ENCODE data around the gene VASH1. TPM values are rescaled to one million over a fixed set of nuclear protein-coding genes. Genes with fewer than 3 reads are reported as not detected.

VASH1 gene
- total RNA-seq, 1 donor from 2014 or later = not detected

GRCh38 chr14:76814726-76815645 is 53.7 kb downstream of the VASH1 start:
- DNase-seq (ENCODE audit: low read depth) = no peak
- no peak overlapping the region for H3K4me3 ChIP-seq (ENCODE audit: low read depth, low read length)
- no peaks in the 10 kb centered on the region for H3K27me3 ChIP-seq (ENCODE audit: control insufficient read depth, insufficient read depth, low read length)
- no peak for TF ChIP-seq CTCF (IDR thresholded peaks at IDR 0.05; ENCODE audit: insufficient read depth, low read length, severe bottlenecking)
- FAIRE-seq = no peak
- H3K36me3 ChIP-seq (ENCODE audit: control insufficient read depth, insufficient read depth, low read length) = no peaks in the 10 kb centered on the region

GRCh38 chr14:76820700-76821099 is 59.4 kb downstream of the VASH1 start:
- no peaks in the 10 kb centered on the region for H3K27me3 ChIP-seq (ENCODE audit: control insufficient read depth, insufficient read depth, low read length)
- TF ChIP-seq CTCF (IDR thresholded peaks at IDR 0.05; ENCODE audit: insufficient read depth, low read length, severe bottlenecking) = no peak
- H3K4me3 ChIP-seq (ENCODE audit: low read depth, low read length) = no peak overlapping the region
- no peak for DNase-seq (ENCODE audit: low read depth)
- H3K36me3 ChIP-seq (ENCODE audit: control insufficient read depth, insufficient read depth, low read length) = no peaks in the 10 kb centered on the region
- FAIRE-seq = no peak

GRCh38 chr14:76826122-76826521 is 64.9 kb downstream of the VASH1 start, which contains the start of gene LRRC74A:
Gene LRRC74A, plus strand, starts transcription at chr14:76826408. Its CDS starts 290 bp downstream, at chr14:76826698.
- TF ChIP-seq CTCF (IDR thresholded peaks at IDR 0.05; ENCODE audit: insufficient read depth, low read length, severe bottlenecking) = no peak
- FAIRE-seq (no peak), DNase-seq (ENCODE audit: low read depth) (peak; percentile 39)
- Histone ChIP-seq H3K36me3 (ENCODE audit: control insufficient read depth, insufficient read depth, low read length) (no peaks in the 10 kb centered on the region), H3K27me3 (ENCODE audit: control insufficient read depth, insufficient read depth, low read length) (peaks cover 3% of the 10 kb centered on the region), H3K4me3 (ENCODE audit: low read depth, low read length) (no peak within 1 kb of the TSS)

- Histone ChIP-seq H3K4me3 (ENCODE audit: low read depth, low read length) (no peak overlapping the region), H3K36me3 (ENCODE audit: control insufficient read depth, insufficient read depth, low read length) (no peaks in the 10 kb centered on the region)
These were observed 66.5 kb downstream of the VASH1 start for GRCh38 chr14:76827696-76828296.

GRCh38 chr14:76828339-76829012 is 67.2 kb downstream of the VASH1 start:
- Histone ChIP-seq H3K27me3 (ENCODE audit: control insufficient read depth, insufficient read depth, low read length) (peaks cover 3% of the 10 kb centered on the region), H3K36me3 (ENCODE audit: control insufficient read depth, insufficient read depth, low read length) (no peaks in the 10 kb centered on the region), H3K4me3 (ENCODE audit: low read depth, low read length) (no peak overlapping the region)
- no peak for TF ChIP-seq CTCF (IDR thresholded peaks at IDR 0.05; ENCODE audit: insufficient read depth, low read length, severe bottlenecking)
- DNase-seq (ENCODE audit: low read depth) (no peak), FAIRE-seq (no peak)

More at GRCh38 chr14:76827696-76828296, 66.5 kb downstream of the VASH1 start:
- peaks cover 3% of the 10 kb centered on the region for H3K27me3 ChIP-seq (ENCODE audit: control insufficient read depth, insufficient read depth, low read length)
- DNase-seq (ENCODE audit: low read depth) (no peak), FAIRE-seq (no peak)
- TF ChIP-seq CTCF (IDR thresholded peaks at IDR 0.05; ENCODE audit: insufficient read depth, low read length, severe bottlenecking) = no peak

Data from bronchial epithelial cell (primary cell).